ENCODE measurements around the gene APOL6. TPM values are rescaled to one million over a fixed set of nuclear protein-coding genes. Genes with fewer than 3 reads are reported as not detected.

Gene APOL6
- total and polyA plus RNA-seq, 2 donors (not counting 3 experiments of a cell fraction or from before 2014, with no cell fraction given) = 0.33 to 3.0 TPM

GRCh38 chr22:35604621-35605368 is 43.5 kb upstream of the APOL6 start:
- H3K27me3 ChIP-seq (ENCODE audit: control insufficient read depth in 2 of 2, insufficient read depth in 2 of 2, low read length in 2 of 2) = peaks cover 0 to 9% of the 10 kb centered on the region in 2 experiments
- no peak overlapping the region for H3K27ac ChIP-seq (ENCODE audit: insufficient read depth, low read depth, low read length)
- TF ChIP-seq MYC (IDR thresholded peaks at IDR 0.05; ENCODE audit: low read depth, low read length) (no peak), POLR2A (IDR thresholded peaks at IDR 0.05; ENCODE audit: low read depth, low read length) (no peak), GATA2 (IDR thresholded peaks at IDR 0.05; ENCODE audit: insufficient read depth, insufficient read length, low read depth, low read length) (no peak), FOS (IDR thresholded peaks at IDR 0.05; ENCODE audit: borderline replicate concordance, insufficient read depth, low read length) (no peak), EZH2 (IDR thresholded peaks at IDR 0.05; ENCODE audit: borderline replicate concordance, low read depth, low read length, severe bottlenecking) (no peak), POLR2AphosphoS5 (IDR thresholded peaks at IDR 0.05; ENCODE audit: insufficient read depth, low read depth, low read length) (no peak), JUN (IDR thresholded peaks at IDR 0.05; ENCODE audit: borderline replicate concordance, insufficient read depth, insufficient read length, low read depth) (no peak), CTCF (IDR thresholded peaks at IDR 0.05; ENCODE audit: extremely low read depth in 1 of 2, insufficient read depth in 1 of 2, low read depth in 1 of 2, low read length in 2 of 2) (no peak)
- TF ChIP-seq, protein P1, sequence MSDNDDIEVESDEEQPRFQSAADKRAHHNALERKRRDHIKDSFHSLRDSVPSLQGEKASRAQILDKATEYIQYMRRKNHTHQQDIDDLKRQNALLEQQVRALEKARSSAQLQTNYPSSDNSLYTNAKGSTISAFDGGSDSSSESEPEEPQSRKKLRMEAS (IDR thresholded peaks at IDR 0.05; ENCODE audit: insufficient read depth, insufficient read length) = no peak
- H3K79me2 ChIP-seq (ENCODE audit: control insufficient read depth, insufficient read depth, low read length) = no peaks in the 10 kb centered on the region
- POLR2A ChIA-PET = no interaction called here
- intact Hi-C loops (cut with micrococcal nuclease) (no loop called here), dilution Hi-C loops (cut with MboI; ENCODE audit: extremely low pct_ligation_motif_present, low sequenced_read_pairs) (no loop called here)
- no peak overlapping the region for H3K9ac ChIP-seq (replicated peaks; ENCODE audit: extremely low read depth, insufficient read depth, low read length)
- H2AFZ ChIP-seq (ENCODE audit: low read depth, low read length) = no peak overlapping the region
- FAIRE-seq (no peak), DNase-seq (ENCODE audit: low read depth, low spot score) (no peak)
- no peaks in the 10 kb centered on the region for H4K20me1 ChIP-seq (replicated peaks; ENCODE audit: control insufficient read depth, extremely low read depth, insufficient read depth, low read length)
- no peak overlapping the region for H3K4me3 ChIP-seq (replicated peaks in 1 of 3; ENCODE audit: insufficient read depth in 1 of 3, low read depth in 1 of 3, low read length in 3 of 3)
- H3K36me3 ChIP-seq (ENCODE audit: control insufficient read depth in 2 of 2, extremely low read depth in 1 of 2, insufficient read depth in 2 of 2, low read length in 2 of 2) = no peaks in the 10 kb centered on the region
- no peaks in the 10 kb centered on the region for H3K9me3 ChIP-seq (replicated peaks; ENCODE audit: control insufficient read depth, insufficient read depth, low read length)
- BruUV-seq (replicated peaks) = no TSS peak
- CTCF ChIA-PET = no interaction called here
- H3K4me1 ChIP-seq (ENCODE audit: control insufficient read depth, extremely low read depth, insufficient read depth, low read length) = no peaks in the 10 kb centered on the region
- H3K9me1 ChIP-seq (replicated peaks; ENCODE audit: control insufficient read depth, extremely low read depth, insufficient read depth, low read length) = no peaks in the 10 kb centered on the region
- no peak overlapping the region for H3K4me2 ChIP-seq (ENCODE audit: insufficient read depth, low read length)
